ENCODE data around the gene COQ8B.
"Not testable (repeated sequence)": the region's sequence is repeated elsewhere in the genome, so short reads cannot be mapped to it uniquely, and the experiment has no call there.

The COQ8B gene

DNA sequence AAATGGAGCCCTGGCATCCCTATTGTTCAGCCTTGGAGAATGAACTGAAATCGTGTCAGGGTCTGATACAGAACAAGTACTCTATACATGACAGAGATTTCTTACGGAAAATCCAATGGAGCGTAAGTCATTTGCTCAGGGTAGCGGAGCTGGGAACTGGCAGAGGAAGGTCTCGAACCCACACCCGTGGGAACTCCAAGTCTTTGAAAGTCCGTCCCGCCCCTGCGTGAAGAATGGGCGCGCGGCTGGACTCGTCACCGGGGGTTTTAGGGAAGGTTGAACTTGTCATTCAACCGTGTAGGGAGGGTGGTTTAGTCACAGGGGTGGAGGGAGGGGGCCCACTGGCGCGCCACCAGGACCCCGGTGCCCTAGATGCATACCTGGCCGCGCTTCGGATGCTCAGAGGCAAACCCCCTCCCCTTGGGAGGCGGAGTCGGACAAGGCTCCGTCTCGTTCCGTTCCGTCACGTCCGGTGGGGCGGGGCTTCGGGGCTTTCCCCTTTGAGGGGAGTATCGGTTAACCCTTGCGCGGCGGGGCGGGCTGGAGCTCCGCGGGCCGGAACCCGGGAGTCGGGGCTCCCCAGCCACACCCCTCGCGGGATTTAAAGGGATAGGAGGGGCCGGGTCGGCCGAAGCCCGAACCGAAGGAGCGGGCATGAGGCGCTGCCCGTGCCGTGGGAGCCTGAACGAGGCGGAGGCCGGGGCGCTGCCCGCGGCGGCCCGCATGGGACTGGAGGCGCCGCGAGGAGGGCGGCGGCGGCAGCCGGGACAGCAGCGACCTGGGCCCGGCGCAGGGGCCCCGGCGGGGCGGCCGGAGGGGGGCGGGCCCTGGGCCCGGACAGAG is at the start of gene COQ8B, which contains the start of gene ITPKC:
Gene COQ8B, minus strand, starts transcription at position 405 of the 843 bp plus-strand sequence. CDS start 2,254 bp downstream, outside the sequence.
Gene ITPKC, plus strand, starts transcription at position 631 of the 843 bp plus-strand sequence. Its CDS starts 24 bp downstream, at position 655.
- peak; percentile 79 to 100 (median 98) for DNase-seq

DNA sequence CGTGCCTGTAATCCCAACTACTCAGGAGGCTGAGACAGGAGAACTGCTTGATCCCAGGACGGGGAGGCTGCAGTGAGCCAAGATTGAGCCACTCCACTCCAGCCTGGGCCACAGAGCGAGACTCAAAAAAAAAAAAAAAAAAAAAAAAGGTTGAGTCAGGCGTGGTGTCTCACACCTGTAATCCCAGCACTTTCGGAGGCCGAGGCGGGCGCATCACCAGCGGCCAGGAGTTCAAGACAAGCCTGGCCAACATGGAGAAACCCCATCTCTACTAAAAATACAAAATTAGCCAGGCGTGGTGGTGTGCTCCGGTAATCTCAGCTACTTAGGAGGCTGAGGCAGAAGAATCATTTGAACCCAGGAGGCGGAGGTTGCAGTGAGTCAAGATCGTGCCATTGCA is 49.7 kb upstream of the COQ8B start:
- not testable (repeated sequence) for DNase-seq

DNA sequence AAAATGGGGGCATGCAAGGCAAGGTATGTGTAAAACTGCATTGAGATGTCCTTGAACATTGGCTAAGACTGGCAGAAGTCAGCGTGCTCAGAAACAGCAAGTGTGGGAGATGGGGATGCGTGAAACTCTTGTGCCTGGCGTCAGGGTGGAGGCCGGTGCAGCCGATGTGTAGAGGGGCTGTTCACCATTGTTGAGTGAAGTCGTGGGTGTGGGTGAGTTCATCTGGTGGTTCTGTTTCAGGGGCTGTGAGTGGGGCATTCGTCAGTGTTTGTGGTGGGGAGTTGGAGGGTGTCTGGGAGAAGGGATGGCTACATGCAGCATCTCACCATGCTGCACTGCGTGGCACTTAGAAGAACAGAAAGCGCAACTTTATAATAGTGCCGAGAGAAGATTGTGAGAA is 47.3 kb upstream of the COQ8B start:
- DNase-seq, result no peak

DNA sequence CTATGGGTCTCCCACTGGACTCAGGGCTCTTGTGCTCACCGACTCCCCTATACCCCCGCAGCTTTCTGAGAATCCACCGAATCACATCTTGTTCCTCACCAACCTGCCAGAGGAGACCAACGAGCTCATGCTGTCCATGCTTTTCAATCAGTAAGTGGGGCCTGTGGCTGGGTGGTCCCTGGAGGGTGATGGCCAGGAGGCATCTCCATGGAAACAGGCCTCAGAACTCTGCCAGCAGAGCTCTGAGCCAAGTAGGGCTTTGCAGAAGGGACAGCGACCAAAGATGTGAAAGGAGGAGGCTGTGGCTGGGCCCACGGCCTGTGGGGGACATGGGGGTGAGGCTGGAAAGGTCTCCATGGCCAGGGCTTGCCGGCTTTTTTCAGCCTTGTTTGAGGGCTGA is 46.8 kb upstream of the COQ8B start:
- no peak for DNase-seq

GRCh38 chr19:40762754-40763470 is 46.2 kb upstream of the COQ8B start:
- no peak for DNase-seq

DNA sequence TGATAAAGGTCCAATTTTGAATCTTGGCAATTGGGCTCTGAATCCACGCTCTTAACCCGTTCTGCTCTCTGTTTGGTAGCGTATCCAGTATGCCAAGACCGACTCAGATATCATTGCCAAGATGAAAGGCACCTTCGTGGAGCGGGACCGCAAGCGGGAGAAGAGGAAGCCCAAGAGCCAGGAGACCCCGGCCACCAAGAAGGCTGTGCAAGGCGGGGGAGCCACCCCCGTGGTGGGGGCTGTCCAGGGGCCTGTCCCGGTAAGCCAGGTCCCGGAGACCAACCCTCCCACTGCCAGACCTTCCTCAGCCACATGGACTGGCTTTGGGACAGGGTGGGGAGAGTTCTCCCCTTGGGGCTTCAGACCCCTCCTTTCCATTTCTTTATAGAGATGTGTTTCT is 42.7 kb upstream of the COQ8B start:
- no peak for DNase-seq

- no peak for DNase-seq
Observed at GRCh38 chr19:40758491-40758890, 41.8 kb upstream of the COQ8B start.

DNA sequence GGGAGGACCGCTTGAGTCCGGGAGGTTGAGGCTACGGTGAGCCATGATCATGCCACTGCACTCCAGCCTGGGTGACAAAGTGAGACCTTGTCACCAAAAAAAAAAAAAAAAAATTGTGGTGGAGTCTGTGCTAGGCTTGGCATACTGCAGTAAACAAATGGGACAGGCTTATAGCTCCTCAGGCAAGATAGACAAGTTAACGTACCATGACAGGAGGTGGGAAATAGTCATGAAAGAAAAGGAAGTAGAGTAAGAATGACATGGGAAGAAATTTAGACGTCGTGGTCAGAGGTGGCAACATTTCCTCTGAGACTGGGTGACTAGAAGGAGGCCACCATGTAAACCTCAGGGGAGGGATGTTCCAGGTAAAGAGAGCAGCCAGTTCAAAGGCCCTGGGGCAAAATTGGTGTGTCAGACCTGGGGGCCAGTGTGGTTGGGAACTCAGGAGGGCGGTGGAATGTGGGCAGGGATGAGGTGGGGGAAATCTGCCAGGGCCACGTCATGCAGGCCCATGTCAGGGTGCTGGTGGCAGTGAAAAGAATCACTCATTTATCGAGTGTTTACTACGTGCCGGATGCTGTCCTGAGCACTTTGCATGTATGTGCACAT is 39.9 kb upstream of the COQ8B start:
- DNase-seq, result no peak

GRCh38 chr19:40755791-40756190 is 39.1 kb upstream of the COQ8B start:
- no peak for DNase-seq

DNA sequence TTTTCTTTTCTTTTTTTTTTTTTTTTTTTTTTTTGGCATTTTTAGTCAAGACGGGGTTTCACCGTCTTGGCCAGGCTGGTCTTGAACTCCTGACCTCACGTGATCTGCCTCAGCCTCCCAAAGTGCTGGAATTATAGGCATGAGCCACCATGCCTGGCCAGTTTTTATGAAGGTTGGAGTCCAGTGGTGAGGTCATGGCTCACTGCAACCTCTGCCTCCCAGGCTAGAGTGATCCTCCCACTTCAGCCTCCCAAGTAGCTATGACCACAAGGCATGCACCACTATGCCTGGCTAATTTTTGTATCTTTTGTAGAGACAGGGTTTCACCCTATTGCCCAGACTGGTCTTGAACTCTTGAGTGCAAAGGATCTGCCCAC is 38.5 kb upstream of the COQ8B start:
- no peak for DNase-seq

DNA sequence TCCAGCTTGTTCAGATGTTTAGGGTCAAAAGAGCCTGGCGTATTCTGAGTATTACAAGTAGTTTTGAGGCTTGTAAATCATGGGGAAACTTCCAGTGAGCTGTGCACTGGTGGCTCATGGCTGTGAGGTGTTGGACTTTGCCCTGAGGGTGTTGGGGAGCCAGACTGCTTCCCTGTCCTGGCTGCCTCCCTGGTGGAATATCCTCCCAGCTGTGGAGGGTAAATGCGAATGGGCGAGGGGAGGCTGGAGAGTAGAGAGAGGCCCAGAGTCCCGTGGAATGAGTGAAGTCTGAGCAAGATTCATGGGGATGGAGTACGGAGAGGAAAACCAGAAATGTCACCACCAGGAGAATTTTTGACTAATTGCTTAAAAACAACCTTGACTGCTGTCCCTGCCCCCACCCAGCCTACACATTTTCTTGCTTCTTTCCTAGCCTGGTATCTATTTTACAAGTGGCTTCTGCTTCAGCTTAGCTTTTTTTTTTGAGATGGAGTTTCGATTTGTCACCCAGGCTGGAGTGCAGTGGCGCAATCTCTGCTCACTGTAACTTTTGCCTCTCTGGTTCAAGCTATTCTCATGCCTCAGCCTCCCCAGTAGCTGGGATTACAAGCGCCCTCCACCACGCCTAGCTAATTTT is 38.0 kb upstream of the COQ8B start:
- DNase-seq, result peak in 3 of 56 donors; percentile 4 to 40 (median 20)

GRCh38 chr19:40752257-40752781 is 35.6 kb upstream of the COQ8B start:
- DNase-seq, result no peak

GRCh38 chr19:40750874-40751537 is 34.3 kb upstream of the COQ8B start, which contains the start of gene SNRPA:
Gene SNRPA, plus strand, starts transcription at chr19:40751203. Its CDS starts 206 bp downstream, at chr19:40751409.
- DNase-seq, result peak; percentile 85 to 100 (median 98)

- DNase-seq, result peak; percentile 97 to 100 (median 100)
Observed at GRCh38 chr19:40750058-40750873, 33.6 kb upstream of the COQ8B start, which contains the start of gene ACTMAP. Gene ACTMAP, minus strand, starts transcription at chr19:40750477. Its CDS starts 674 bp downstream, at chr19:40749803.

DNA sequence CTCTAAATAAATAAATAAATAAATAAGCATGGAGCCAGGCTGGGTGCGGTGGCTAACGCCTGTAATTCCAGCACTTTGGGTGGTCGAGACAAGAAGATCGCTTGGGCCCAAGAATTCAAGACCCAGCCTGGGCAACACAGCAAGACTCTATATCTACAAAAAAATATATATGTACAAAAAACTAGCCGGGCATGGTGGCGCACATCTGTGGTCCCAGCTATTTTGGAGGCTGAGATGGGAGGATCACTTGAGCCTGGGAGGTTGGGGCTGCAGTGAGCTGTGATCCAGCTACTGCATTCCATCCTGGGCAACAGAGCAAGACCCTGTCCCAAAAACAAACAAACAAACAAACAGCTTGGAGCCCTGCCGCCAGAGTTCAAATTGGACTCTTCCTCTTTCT is 30.9 kb upstream of the COQ8B start:
- no peak for DNase-seq

GRCh38 chr19:40745402-40745780 is 28.7 kb upstream of the COQ8B start:
- no peak for DNase-seq

- peak in 1 of 56 donors; percentile 15 for DNase-seq
Observed at GRCh38 chr19:40744554-40745401, 28.1 kb upstream of the COQ8B start.

DNA sequence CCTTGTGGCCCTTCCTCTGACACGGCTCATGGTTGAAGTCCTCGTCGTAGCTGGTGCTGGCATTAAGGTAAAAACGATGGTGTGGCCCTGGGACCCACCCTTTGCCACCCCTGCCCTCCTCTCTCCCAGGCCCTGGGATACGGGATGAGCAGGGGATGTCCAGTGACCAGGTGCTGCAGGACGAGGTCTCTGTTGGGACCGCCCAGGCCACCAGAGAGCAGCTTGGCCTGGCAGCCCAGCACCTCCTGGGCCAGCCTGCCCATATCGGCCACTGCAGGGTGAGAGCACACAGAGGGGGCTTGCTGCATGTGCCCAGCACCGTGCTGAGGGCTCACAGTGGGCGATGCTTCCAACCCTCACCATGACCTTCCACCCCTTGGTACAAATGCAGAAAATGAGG is 27.2 kb upstream of the COQ8B start:
- DNase-seq, result no peak

DNA sequence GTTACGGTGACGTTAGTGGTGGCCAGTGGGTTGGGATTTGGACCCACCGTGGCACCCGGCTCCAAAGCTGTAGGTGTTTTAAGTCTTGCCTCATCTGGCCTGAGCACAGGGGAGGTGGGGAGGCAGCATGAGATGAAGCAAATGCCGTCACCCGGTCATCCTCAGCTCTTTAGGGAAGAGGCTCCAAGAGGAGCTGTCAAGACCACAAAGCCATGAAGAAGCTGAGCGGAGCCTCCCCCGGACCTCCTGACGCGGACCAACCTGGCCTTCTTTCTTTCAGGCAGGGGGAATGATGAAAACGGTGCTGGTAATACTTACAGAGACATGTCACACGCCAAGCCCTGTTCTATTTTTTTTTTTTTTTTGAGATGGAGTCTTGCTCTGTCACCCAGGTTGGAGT is 26.2 kb upstream of the COQ8B start:
- DNase-seq, result no peak

All from amygdala (tissue), 56 donors.